ENCODE data around the gene PTGER2. TPM values are rescaled to one million over a fixed set of nuclear protein-coding genes. Genes with fewer than 3 reads are reported as not detected.

PTGER2 gene
- polyA plus RNA-seq, 1 donor: 5.4 TPM

GRCh38 chr14:52333823-52334657, 19.9 kb downstream of the PTGER2 start:
- DNase-seq: peak; percentile 40

- DNase-seq: no peak
Observed at GRCh38 chr14:52336241-52336640, 22.1 kb downstream of the PTGER2 start.

GRCh38 chr14:52338051-52338681, 24.1 kb downstream of the PTGER2 start:
- no peak for DNase-seq

GRCh38 chr14:52339262-52339661, 25.1 kb downstream of the PTGER2 start:
- DNase-seq: no peak

- DNase-seq: no peak
Observed at GRCh38 chr14:52342849-52343596, 28.9 kb downstream of the PTGER2 start.

GRCh38 chr14:52346778-52347177, 32.7 kb downstream of the PTGER2 start:
- no peak for DNase-seq

GRCh38 chr14:52348279-52348678, 34.2 kb downstream of the PTGER2 start:
- no peak for DNase-seq

- no peak for DNase-seq
Observed at GRCh38 chr14:52348776-52349175, 34.7 kb downstream of the PTGER2 start.

GRCh38 chr14:52349731-52350130, 35.6 kb downstream of the PTGER2 start:
- DNase-seq: no peak

- no peak for DNase-seq
Observed at GRCh38 chr14:52350445-52350844, 36.3 kb downstream of the PTGER2 start.

- DNase-seq: peak; percentile 80
Observed at GRCh38 chr14:52351233-52352060, 37.3 kb downstream of the PTGER2 start.

- DNase-seq: peak; percentile 72
Observed at GRCh38 chr14:52352061-52352491, 38.0 kb downstream of the PTGER2 start.

GRCh38 chr14:52352569-52352968, 38.5 kb downstream of the PTGER2 start:
- DNase-seq: no peak

- no peak for DNase-seq
Observed at GRCh38 chr14:52354242-52354641, 40.1 kb downstream of the PTGER2 start.

GRCh38 chr14:52355016-52355431, 40.9 kb downstream of the PTGER2 start:
- no peak for DNase-seq

- DNase-seq: no peak
Observed at GRCh38 chr14:52355526-52355925, 41.4 kb downstream of the PTGER2 start.

- no peak for DNase-seq
Observed at GRCh38 chr14:52356025-52356424, 41.9 kb downstream of the PTGER2 start.

GRCh38 chr14:52360831-52361230, 46.7 kb downstream of the PTGER2 start:
- DNase-seq: no peak

GRCh38 chr14:52363041-52363704, 49.1 kb downstream of the PTGER2 start:
- no peak for DNase-seq

- DNase-seq: no peak
Observed at GRCh38 chr14:52363961-52364360, 49.8 kb downstream of the PTGER2 start.

GRCh38 chr14:52365071-52365470, 51.0 kb downstream of the PTGER2 start:
- DNase-seq: no peak
